OCI-LY1 (cell line): Measurements from ENCODE around the gene DNAJB6.

Source experiments
- H2AFZ ChIP-seq: fragments of 200-600 bp; sonication (generic), shearing (Covaris generic); 2 replicates; pipeline ENCODE4 v1.6.0; 2014; ENCODE audit warnings: antibody characterized with exemption, mild to moderate bottlenecking, low read length
- H3F3A ChIP-seq: fragments of 200-600 bp; sonication (generic), shearing (Covaris generic); 2 replicates; pipeline ENCODE4 v1.6.0; 2014; ENCODE audit warnings: mild to moderate bottlenecking, antibody characterized with exemption, low read length, moderate library complexity; ENCODE audit not compliant: insufficient read depth
- H3K27ac ChIP-seq: fragments of 200-600 bp; sonication (generic); 2 replicates; pipeline ENCODE4 v1.5.1; 2014; ENCODE audit warnings: low read length, mixed run types, mild to moderate bottlenecking, low read depth; ENCODE audit not compliant: poor library complexity, severe bottlenecking
- H3K27me3 ChIP-seq: fragments of 200-600 bp; sonication (generic); 2 replicates; pipeline ENCODE4 v1.6.0; 2014; ENCODE audit warnings: antibody characterized with exemption, mild to moderate bottlenecking, low read length, moderate library complexity; ENCODE audit not compliant: insufficient read depth
- H3K36me3 ChIP-seq: fragments of 200-600 bp; sonication (generic); 2 replicates; pipeline ENCODE4 v1.6.1; 2014; ENCODE audit warnings: mild to moderate bottlenecking, antibody characterized with exemption, low read length, moderate library complexity, mixed read lengths; ENCODE audit not compliant: insufficient read depth
- H3K4me1 ChIP-seq: fragments of 200-600 bp; sonication (generic); 2 replicates; pipeline ENCODE4 v1.5.1; 2014; ENCODE audit warnings: mild to moderate bottlenecking, low read length, moderate library complexity; ENCODE audit not compliant: insufficient read depth, severe bottlenecking
- H3K4me2 ChIP-seq: fragments of 200-600 bp; sonication (generic), shearing (Covaris generic); 2 replicates; pipeline ENCODE4 v1.6.1; 2014; ENCODE audit warnings: low read length
- H3K4me3 ChIP-seq: fragments of 200-600 bp; sonication (generic); 2 replicates; pipeline ENCODE4 v1.5.1; 2014; ENCODE audit warnings: low read length, low read depth, mild to moderate bottlenecking, mixed read lengths; ENCODE audit not compliant: poor library complexity, severe bottlenecking
- H3K79me2 ChIP-seq: fragments of 200-600 bp; shearing (Covaris generic); 2 replicates; pipeline ENCODE4 v1.6.1; 2016; ENCODE audit warnings: mixed run types, low read length, mixed read lengths; ENCODE audit not compliant: insufficient read depth
- H3K9ac ChIP-seq: fragments of 200-600 bp; sonication (generic), shearing (Covaris generic); 2 replicates; pipeline ENCODE4 v1.6.1; 2014; ENCODE audit warnings: mild to moderate bottlenecking, low read length, mixed read lengths
- H3K9me2 ChIP-seq: fragments of 200-600 bp; sonication (generic), shearing (Covaris generic); 2 replicates; pipeline ENCODE4 v1.6.1; 2014; ENCODE audit warnings: low read depth, mild to moderate bottlenecking, low read length, mixed read lengths
- H3K9me3 ChIP-seq: fragments of 200-600 bp; shearing (Covaris generic); 2 replicates; pipeline ENCODE4 v1.6.1; 2014; ENCODE audit warnings: low read length, mixed read lengths
- H4K20me1 ChIP-seq: fragments of 200-600 bp; sonication (generic), shearing (Covaris generic); 2 replicates; pipeline ENCODE4 v1.6.0; 2016; ENCODE audit warnings: mild to moderate bottlenecking, low read length; ENCODE audit not compliant: insufficient read depth
- EZH2 ChIP-seq: fragments of 200-600 bp; sonication (generic), shearing (Covaris generic); IDR thresholded peaks from 2 replicates; pipeline ENCODE4 v1.8.0; 2017; ENCODE audit warnings: borderline replicate concordance, mixed run types, mild to moderate bottlenecking, antibody characterized with exemption, low read length, moderate library complexity, mixed read lengths
- TF ChIP-seq, protein P1 (sequence below): fragments of 200-600 bp; sonication (generic), shearing (Covaris generic); IDR thresholded peaks from 2 replicates; pipeline ENCODE4 v1.5.1; 2017; ENCODE audit warnings: mild to moderate bottlenecking, antibody characterized with exemption, low read length, moderate library complexity, mixed read lengths

The DNAJB6 gene

DNA sequence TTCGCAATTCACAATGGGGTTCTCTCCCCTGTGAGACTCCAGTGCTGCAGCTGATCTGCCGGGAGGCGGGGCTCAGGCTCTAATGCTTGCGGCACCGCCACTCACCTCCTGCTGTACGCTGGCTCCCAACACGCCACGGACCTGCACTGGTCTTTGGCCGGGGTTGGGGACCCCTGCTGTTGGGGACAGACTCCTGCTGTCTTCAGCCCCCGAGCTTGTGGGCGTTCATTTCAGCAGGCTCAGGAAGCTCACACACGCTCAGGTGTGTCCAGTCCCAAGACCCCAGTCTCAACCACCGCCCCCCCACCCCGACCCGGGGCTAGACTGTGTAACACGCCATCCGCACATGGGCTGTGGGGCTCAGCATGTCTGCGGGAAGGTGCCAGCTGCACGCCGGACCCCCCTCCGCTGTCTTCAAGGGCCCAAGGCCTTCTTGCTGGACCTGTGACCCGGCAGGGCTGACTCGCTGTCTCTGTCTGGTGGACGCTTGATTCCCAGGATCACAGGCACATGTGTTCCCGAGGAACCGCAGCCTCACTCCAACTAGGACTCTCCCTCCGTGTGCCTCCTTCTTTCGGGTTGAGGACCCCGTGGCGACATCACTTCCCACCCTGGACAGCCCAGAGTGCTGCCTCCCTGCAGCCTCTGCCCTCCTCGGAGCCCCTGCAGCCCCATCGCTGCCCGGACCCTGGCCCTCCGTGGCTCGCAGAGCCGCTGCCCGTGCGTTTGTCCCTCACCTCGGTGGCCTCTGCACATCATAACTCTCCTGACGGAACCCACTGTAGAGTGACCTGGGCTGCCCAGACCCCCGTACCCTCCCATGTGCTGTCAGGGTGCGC lies 106.4 kb downstream of the DNAJB6 start:
- Histone ChIP-seq H3K9me2 (no peaks in the 10 kb centered on the region), H3K36me3 (no peaks in the 10 kb centered on the region), H3K4me2 (no peak overlapping the region), H3K4me3 (no peak overlapping the region), H3K9ac (no peak overlapping the region), H3F3A (no peaks in the 10 kb centered on the region), H3K27me3 (peaks cover 27% of the 10 kb centered on the region), H3K27ac (no peak overlapping the region), H3K9me3 (no peaks in the 10 kb centered on the region), H2AFZ (no peak overlapping the region), H4K20me1 (no peaks in the 10 kb centered on the region), H3K4me1 (peaks cover 10% of the 10 kb centered on the region), H3K79me2 (no peaks in the 10 kb centered on the region)
- TF ChIP-seq EZH2 = no peak
- TF ChIP-seq, protein P1, sequence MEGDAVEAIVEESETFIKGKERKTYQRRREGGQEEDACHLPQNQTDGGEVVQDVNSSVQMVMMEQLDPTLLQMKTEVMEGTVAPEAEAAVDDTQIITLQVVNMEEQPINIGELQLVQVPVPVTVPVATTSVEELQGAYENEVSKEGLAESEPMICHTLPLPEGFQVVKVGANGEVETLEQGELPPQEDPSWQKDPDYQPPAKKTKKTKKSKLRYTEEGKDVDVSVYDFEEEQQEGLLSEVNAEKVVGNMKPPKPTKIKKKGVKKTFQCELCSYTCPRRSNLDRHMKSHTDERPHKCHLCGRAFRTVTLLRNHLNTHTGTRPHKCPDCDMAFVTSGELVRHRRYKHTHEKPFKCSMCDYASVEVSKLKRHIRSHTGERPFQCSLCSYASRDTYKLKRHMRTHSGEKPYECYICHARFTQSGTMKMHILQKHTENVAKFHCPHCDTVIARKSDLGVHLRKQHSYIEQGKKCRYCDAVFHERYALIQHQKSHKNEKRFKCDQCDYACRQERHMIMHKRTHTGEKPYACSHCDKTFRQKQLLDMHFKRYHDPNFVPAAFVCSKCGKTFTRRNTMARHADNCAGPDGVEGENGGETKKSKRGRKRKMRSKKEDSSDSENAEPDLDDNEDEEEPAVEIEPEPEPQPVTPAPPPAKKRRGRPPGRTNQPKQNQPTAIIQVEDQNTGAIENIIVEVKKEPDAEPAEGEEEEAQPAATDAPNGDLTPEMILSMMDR = no peak

- Histone ChIP-seq H3K9me3 (no peaks in the 10 kb centered on the region), H3K4me3 (no peak overlapping the region), H2AFZ (no peak overlapping the region), H3K4me2 (no peak overlapping the region), H3K36me3 (no peaks in the 10 kb centered on the region), H4K20me1 (no peaks in the 10 kb centered on the region), H3K9ac (no peak overlapping the region), H3F3A (no peaks in the 10 kb centered on the region), H3K79me2 (no peaks in the 10 kb centered on the region), H3K27me3 (peaks cover 27% of the 10 kb centered on the region), H3K27ac (no peak overlapping the region), H3K4me1 (peaks cover 10% of the 10 kb centered on the region), H3K9me2 (no peaks in the 10 kb centered on the region)
- TF ChIP-seq EZH2 = no peak
- TF ChIP-seq, protein P1 = no peak
Observed at GRCh38 chr7:157444011-157444842, 107.4 kb downstream of the DNAJB6 start.

- H3K4me3 ChIP-seq = no peak overlapping the region
- H3K79me2 ChIP-seq = no peaks in the 10 kb centered on the region
- H3K9ac ChIP-seq = no peak overlapping the region
- no peaks in the 10 kb centered on the region for H3F3A ChIP-seq
- no peaks in the 10 kb centered on the region for H3K9me3 ChIP-seq
- no peak overlapping the region for H3K4me2 ChIP-seq
- no peaks in the 10 kb centered on the region for H4K20me1 ChIP-seq
- no peaks in the 10 kb centered on the region for H3K9me2 ChIP-seq
- no peak overlapping the region for H3K27ac ChIP-seq
- peaks cover 10% of the 10 kb centered on the region for H3K4me1 ChIP-seq
- H3K36me3 ChIP-seq = no peaks in the 10 kb centered on the region
- TF ChIP-seq, protein P1 = no peak
- TF ChIP-seq EZH2 = no peak
- peaks cover 27% of the 10 kb centered on the region for H3K27me3 ChIP-seq
- H2AFZ ChIP-seq = no peak overlapping the region
Observed at GRCh38 chr7:157444843-157445135, 108.0 kb downstream of the DNAJB6 start.
